Measurements from ENCODE around the gene DMXL2.

DMXL2 gene

DNA sequence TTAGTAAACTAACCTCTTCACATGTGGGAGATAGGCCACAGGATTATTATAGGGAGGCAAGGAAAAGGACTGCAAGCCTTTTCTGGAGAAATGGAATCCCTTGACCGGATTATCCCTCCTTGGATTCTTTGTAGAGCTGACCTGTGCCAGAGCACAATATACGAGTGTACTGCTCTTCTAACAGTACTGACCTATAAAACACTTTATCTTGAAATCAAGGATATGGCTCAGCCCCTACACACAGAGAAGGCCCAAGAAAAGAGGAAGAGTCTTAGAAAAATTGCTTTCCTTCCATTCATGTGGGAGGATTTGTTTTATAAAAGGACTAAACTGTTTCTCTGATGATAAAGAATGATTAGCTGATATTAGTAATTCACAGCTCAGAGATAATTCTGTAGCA, 42.2 kb downstream of the DMXL2 start:
- Histone ChIP-seq H3K9me3 (ENCODE audit: insufficient read depth, low read length, severe bottlenecking) (no peaks in the 10 kb centered on the region), H4K20me1 (ENCODE audit: insufficient read depth, low read length) (0 out of 2 replicates have a peak, but pooled peaks cover 3% of the 10 kb centered on the region), H3K36me3 (ENCODE audit: insufficient read depth, low read length) (no peaks in the 10 kb centered on the region), H3K27me3 (ENCODE audit: insufficient read depth, low read length, poor library complexity) (no peaks in the 10 kb centered on the region), H3K4me2 (ENCODE audit: insufficient read depth, low read length) (no peak overlapping the region), H3K4me3 (ENCODE audit: low read depth in 1 of 2, low read length in 2 of 2) (no peak overlapping the region), H2AFZ (ENCODE audit: low read depth, low read length) (no peak overlapping the region), H3K4me1 (ENCODE audit: insufficient read depth, low read length) (no peaks in the 10 kb centered on the region), H3K9ac (ENCODE audit: low read depth, low read length) (no peak overlapping the region), H3K79me2 (ENCODE audit: insufficient read depth, low read length) (no peaks in the 10 kb centered on the region), H3K27ac (ENCODE audit: low read length) (no peak overlapping the region)
- ATAC-seq (ENCODE audit: insufficient read depth, low read depth) (no peak), DNase-seq (no peak)
- TF ChIP-seq, protein P1, sequence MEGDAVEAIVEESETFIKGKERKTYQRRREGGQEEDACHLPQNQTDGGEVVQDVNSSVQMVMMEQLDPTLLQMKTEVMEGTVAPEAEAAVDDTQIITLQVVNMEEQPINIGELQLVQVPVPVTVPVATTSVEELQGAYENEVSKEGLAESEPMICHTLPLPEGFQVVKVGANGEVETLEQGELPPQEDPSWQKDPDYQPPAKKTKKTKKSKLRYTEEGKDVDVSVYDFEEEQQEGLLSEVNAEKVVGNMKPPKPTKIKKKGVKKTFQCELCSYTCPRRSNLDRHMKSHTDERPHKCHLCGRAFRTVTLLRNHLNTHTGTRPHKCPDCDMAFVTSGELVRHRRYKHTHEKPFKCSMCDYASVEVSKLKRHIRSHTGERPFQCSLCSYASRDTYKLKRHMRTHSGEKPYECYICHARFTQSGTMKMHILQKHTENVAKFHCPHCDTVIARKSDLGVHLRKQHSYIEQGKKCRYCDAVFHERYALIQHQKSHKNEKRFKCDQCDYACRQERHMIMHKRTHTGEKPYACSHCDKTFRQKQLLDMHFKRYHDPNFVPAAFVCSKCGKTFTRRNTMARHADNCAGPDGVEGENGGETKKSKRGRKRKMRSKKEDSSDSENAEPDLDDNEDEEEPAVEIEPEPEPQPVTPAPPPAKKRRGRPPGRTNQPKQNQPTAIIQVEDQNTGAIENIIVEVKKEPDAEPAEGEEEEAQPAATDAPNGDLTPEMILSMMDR (IDR thresholded peaks at IDR 0.05; ENCODE audit: borderline replicate concordance, extremely low read depth, low read length, poor library complexity, severe bottlenecking): no peak
- no peak for TF ChIP-seq EZH2 (IDR thresholded peaks at IDR 0.05; ENCODE audit: borderline replicate concordance, low read depth, low read length, severe bottlenecking)

DNA sequence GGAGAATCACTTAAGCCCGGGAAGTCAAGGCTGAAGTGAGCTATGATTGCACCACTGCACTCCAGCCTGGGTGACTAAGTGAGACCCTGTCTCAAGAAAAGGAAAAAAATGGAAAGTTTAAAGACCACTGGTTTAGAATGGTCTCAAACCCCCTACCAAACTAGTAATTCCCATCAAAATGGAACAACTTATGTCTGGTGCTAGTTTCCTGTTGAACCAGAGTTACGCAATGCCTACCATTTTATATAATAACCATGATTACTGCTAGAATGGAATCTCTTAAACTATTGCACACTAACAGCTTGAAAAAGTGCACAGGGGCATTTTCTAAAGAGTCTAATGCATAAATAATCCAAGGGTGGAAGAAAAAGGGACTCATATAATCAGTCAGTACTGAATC, 43.6 kb downstream of the DMXL2 start:
- H3K36me3 ChIP-seq (ENCODE audit: insufficient read depth, low read length): no peaks in the 10 kb centered on the region
- no peak for DNase-seq
- no peaks in the 10 kb centered on the region for H3K4me1 ChIP-seq (ENCODE audit: insufficient read depth, low read length)
- no peak for ATAC-seq (ENCODE audit: insufficient read depth, low read depth)
- TF ChIP-seq EZH2 (IDR thresholded peaks at IDR 0.05; ENCODE audit: borderline replicate concordance, low read depth, low read length, severe bottlenecking): no peak
- TF ChIP-seq, protein P1 (IDR thresholded peaks at IDR 0.05; ENCODE audit: borderline replicate concordance, extremely low read depth, low read length, poor library complexity, severe bottlenecking): no peak
- H3K79me2 ChIP-seq (ENCODE audit: insufficient read depth, low read length): no peaks in the 10 kb centered on the region
- H2AFZ ChIP-seq (ENCODE audit: low read depth, low read length): no peak overlapping the region
- no peak overlapping the region for H3K4me3 ChIP-seq (ENCODE audit: low read depth in 1 of 2, low read length in 2 of 2)
- H4K20me1 ChIP-seq (ENCODE audit: insufficient read depth, low read length): 0 out of 2 replicates have a peak, but pooled peaks cover 3% of the 10 kb centered on the region
- no peak overlapping the region for H3K9ac ChIP-seq (ENCODE audit: low read depth, low read length)
- no peaks in the 10 kb centered on the region for H3K9me3 ChIP-seq (ENCODE audit: insufficient read depth, low read length, severe bottlenecking)
- no peak overlapping the region for H3K4me2 ChIP-seq (ENCODE audit: insufficient read depth, low read length)
- H3K27ac ChIP-seq (ENCODE audit: low read length): no peak overlapping the region
- no peaks in the 10 kb centered on the region for H3K27me3 ChIP-seq (ENCODE audit: insufficient read depth, low read length, poor library complexity)

DNA sequence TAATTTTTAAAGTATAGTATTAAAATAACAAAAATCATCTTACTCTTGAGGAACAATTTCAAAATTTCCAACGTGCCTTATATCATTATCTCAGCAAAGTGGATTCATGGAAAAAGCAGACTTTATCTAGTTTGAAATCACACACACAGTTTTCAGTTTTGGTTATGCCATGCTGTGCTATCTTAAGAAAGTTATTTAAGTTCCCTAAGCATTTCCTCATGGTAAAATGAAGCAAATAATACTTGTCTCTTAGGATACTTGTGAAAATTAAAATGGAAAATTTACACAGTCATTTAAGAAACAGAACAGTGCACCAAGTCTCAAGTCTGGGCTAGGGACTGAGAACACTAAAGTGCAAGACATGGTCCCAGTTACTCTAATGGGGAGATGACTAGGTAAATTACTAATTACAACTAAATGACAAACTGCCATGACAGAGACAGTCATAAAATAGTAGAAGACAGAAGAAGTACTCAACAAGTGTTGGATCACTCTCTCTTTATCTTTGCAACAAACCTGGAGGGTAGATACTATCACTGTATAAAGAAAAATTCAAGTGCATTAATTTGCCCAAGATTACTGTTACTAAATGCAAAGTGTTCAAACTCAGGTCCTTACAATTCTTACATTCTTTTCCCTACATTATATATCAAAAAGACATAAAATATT, 44.8 kb downstream of the DMXL2 start:
- no peaks in the 10 kb centered on the region for H3K9me3 ChIP-seq (ENCODE audit: insufficient read depth, low read length, severe bottlenecking)
- H3K9ac ChIP-seq (ENCODE audit: low read depth, low read length): no peak overlapping the region
- H3K36me3 ChIP-seq (ENCODE audit: insufficient read depth, low read length): no peaks in the 10 kb centered on the region
- no peak overlapping the region for H2AFZ ChIP-seq (ENCODE audit: low read depth, low read length)
- TF ChIP-seq, protein P1 (IDR thresholded peaks at IDR 0.05; ENCODE audit: borderline replicate concordance, extremely low read depth, low read length, poor library complexity, severe bottlenecking): no peak
- no peak for TF ChIP-seq EZH2 (IDR thresholded peaks at IDR 0.05; ENCODE audit: borderline replicate concordance, low read depth, low read length, severe bottlenecking)
- H3K4me3 ChIP-seq (ENCODE audit: low read depth in 1 of 2, low read length in 2 of 2): no peak overlapping the region
- H3K4me1 ChIP-seq (ENCODE audit: insufficient read depth, low read length): no peaks in the 10 kb centered on the region
- no peak overlapping the region for H3K27ac ChIP-seq (ENCODE audit: low read length)
- no peak overlapping the region for H3K4me2 ChIP-seq (ENCODE audit: insufficient read depth, low read length)
- H4K20me1 ChIP-seq (ENCODE audit: insufficient read depth, low read length): 0 out of 2 replicates have a peak, but pooled peaks cover 3% of the 10 kb centered on the region
- no peaks in the 10 kb centered on the region for H3K79me2 ChIP-seq (ENCODE audit: insufficient read depth, low read length)
- DNase-seq (no peak), ATAC-seq (ENCODE audit: insufficient read depth, low read depth) (no peak)
- H3K27me3 ChIP-seq (ENCODE audit: insufficient read depth, low read length, poor library complexity): no peaks in the 10 kb centered on the region

Data from DND-41 (cell line).